MCF 10A (cell line): ENCODE measurements around the gene HOXB8. TPM values are rescaled to one million over a fixed set of nuclear protein-coding genes. Genes with fewer than 3 reads are reported as not detected.

Experiments used
- BruUV-seq: library from RNA; stranded (reverse); fragments of 400-500 nt; replicated peaks from 2 replicates; lab custom pipeline; 2021; lab: Mats Ljungman, UMichigan
- CTCF ChIA-PET: fragments of 300-600 bp; sonication (Branson Sonifier 250); formaldehyde crosslinking; extraction: SDS; loops from one replicate; lab custom pipeline; 2021; ENCODE audit warnings: antibody characterized with exemption, inconsistent platforms; lab: Yijun Ruan, JAX
- POLR2A ChIA-PET: fragments of 300-600, 350-650 bp; sonication (Branson Sonifier 250); formaldehyde crosslinking; extraction: SDS; loops from one replicate; lab custom pipeline; 2020; ENCODE audit warnings: antibody characterized with exemption, inconsistent platforms; lab: Yijun Ruan, JAX
- DNase-seq: peaks from one replicate; pipeline ENCODE4 v3.0.0-alpha.2; 2018; ENCODE audit not compliant: unreplicated experiment
- H3K27ac Mint-ChIP-seq: one replicate; pipeline ENCODE4 v1.8.0; 2022; ENCODE audit warnings: mild to moderate bottlenecking, low read depth, mixed read lengths; ENCODE audit not compliant: unreplicated experiment
- H3K27me3 Mint-ChIP-seq: one replicate; pipeline ENCODE4 v1.8.0; 2022; ENCODE audit warnings: mixed read lengths; ENCODE audit not compliant: insufficient read depth, unreplicated experiment
- H3K36me3 Mint-ChIP-seq: one replicate; pipeline ENCODE4 v1.8.0; 2022; ENCODE audit warnings: mild to moderate bottlenecking, moderate library complexity, mixed read lengths; ENCODE audit not compliant: insufficient read depth, unreplicated experiment
- H3K4me1 Mint-ChIP-seq: one replicate; pipeline ENCODE4 v1.8.0; 2022; ENCODE audit warnings: mixed read lengths; ENCODE audit not compliant: insufficient read depth, unreplicated experiment
- H3K4me3 Mint-ChIP-seq: one replicate; pipeline ENCODE4 v1.8.0; 2022; ENCODE audit warnings: mild to moderate bottlenecking, moderate library complexity, mixed read lengths; ENCODE audit not compliant: unreplicated experiment
- H3K9me3 Mint-ChIP-seq: one replicate; pipeline ENCODE4 v1.8.0; 2022; ENCODE audit warnings: mixed read lengths; ENCODE audit not compliant: unreplicated experiment
- intact Hi-C: fragments of 100-400 bp; cut with micrococcal nuclease; formaldehyde crosslinking; loops from 2 replicates; pipeline ENCODE4 v1.14.1; 2022
- total RNA-seq: library from RNA; stranded (reverse); gene quantifications from 2 replicates; pipeline ENCODE4 v1.2.3, GENCODE V29; 2022
- TF ChIP-seq, protein P1 (sequence below): fragments of 200-600 bp; IDR thresholded peaks from one replicate; pipeline ENCODE4 v1.8.0; 2022; ENCODE audit warnings: antibody characterized with exemption, mild to moderate bottlenecking; ENCODE audit not compliant: unreplicated experiment

The HOXB8 gene
- total RNA-seq, 1 experiment from 2014 or later, result not detected

DNA sequence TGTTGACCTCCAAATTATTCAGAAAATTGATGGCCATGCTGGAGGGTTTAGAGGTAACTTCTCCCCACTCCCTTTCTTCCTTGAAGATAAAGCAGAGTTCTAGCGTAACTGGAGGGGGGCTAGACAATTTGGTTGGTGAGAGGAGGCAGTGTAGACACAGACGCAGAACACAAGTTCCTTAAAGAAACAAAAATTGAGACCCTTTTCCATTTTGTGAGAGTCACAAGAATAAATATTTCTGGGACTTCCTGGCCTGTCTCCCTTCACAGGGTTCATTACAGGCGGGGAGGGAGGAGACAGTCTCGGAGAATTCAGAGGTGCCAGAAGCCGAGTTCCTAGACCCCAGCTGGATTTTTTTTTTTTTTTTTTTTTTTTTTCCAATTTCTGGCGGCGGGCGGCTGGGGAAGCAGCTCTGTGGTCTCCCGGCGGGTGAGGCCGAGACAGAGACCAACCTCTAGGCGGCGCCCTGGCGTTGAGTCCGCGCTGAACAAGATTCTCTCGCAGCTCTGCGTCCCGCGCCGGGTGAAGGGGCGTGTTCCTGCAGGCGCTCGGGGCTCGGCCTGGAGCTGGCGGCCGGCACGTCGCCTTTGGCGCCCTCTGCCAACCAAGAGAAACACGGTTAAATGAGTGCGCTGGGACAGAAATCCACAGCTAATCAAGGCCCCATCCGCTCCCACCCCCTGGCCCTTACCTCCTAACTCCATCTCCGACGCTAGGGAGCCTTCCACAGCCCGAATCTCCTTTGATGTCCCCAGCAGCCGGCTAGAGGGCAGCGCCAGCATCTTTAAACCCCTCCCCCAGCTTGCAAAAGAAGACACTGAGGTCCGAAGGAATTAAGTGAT, 21.3 kb upstream of the HOXB8 start:
- H3K27me3 Mint-ChIP-seq, result peaks cover 90% of the 10 kb centered on the region
- no peaks in the 10 kb centered on the region for H3K9me3 Mint-ChIP-seq
- ChIA-PET CTCF (interaction anchor here (0.6 to 1.6 kb wide), 10 partner anchors 11 to 591 kb away, joined by 3 to 6 read pairs (median 3); partner anchors contain the start of gene HOXB9), POLR2A (interaction anchor here (0.7 to 1.5 kb wide), 2 partner anchors 9 to 10 kb away, joined by 3 to 5 read pairs; partner anchors contain the start of gene HOXB9)
- no peak overlapping the region for H3K27ac Mint-ChIP-seq
- no peak overlapping the region for H3K4me3 Mint-ChIP-seq
- TF ChIP-seq, protein P1, sequence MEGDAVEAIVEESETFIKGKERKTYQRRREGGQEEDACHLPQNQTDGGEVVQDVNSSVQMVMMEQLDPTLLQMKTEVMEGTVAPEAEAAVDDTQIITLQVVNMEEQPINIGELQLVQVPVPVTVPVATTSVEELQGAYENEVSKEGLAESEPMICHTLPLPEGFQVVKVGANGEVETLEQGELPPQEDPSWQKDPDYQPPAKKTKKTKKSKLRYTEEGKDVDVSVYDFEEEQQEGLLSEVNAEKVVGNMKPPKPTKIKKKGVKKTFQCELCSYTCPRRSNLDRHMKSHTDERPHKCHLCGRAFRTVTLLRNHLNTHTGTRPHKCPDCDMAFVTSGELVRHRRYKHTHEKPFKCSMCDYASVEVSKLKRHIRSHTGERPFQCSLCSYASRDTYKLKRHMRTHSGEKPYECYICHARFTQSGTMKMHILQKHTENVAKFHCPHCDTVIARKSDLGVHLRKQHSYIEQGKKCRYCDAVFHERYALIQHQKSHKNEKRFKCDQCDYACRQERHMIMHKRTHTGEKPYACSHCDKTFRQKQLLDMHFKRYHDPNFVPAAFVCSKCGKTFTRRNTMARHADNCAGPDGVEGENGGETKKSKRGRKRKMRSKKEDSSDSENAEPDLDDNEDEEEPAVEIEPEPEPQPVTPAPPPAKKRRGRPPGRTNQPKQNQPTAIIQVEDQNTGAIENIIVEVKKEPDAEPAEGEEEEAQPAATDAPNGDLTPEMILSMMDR, result peak; percentile 47
- intact Hi-C loops, result no loop called here
- no peaks in the 10 kb centered on the region for H3K36me3 Mint-ChIP-seq
- DNase-seq, result peak; percentile 49
- H3K4me1 Mint-ChIP-seq, result peaks cover 8% of the 10 kb centered on the region
- BruUV-seq, result no TSS peak

DNA sequence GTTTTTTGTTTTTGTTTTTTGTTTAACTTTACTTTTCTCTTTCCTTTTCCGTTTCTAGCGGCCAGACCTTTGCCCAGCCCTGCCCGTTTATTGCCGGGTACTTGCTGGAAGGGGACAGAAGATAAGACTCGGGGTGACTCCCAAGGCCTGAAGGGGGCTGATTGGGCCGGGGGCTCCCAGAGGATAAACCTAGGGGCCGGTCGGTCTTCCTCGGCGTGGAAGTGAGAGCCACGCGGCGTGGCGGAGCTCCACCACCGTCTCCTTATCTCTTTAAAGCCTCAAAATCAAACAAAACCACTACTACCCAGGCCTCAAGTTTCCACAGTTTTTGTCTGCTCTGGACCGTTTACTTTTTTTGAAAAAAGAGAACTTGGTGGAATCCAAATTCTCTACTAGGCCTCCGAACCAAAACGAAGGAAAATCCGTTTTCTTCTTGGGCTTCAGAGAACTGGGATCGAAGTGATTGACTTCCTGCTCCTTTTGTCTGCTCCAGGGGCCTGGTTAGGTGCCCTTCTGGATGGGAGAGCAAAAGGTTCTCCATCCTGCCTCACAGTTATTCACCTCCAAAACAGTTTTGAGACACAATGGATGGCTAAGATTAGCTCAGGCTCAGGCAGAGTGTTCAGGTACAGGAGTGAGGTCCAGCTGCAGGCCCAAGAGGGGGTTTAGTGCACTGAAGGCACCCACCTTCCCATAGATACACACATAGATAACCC, 19.6 kb upstream of the HOXB8 start:
- Mint-ChIP-seq H3K4me3 (no peak overlapping the region), H3K4me1 (peaks cover 8% of the 10 kb centered on the region), H3K36me3 (no peaks in the 10 kb centered on the region), H3K9me3 (no peaks in the 10 kb centered on the region), H3K27ac (no peak overlapping the region), H3K27me3 (peaks cover 90% of the 10 kb centered on the region)
- CTCF ChIA-PET, result interaction anchor here (0.6 to 0.7 kb wide), 3 partner anchors 27 to 451 kb away, joined by 3 read pairs; no protein-coding TSS in a partner anchor
- POLR2A ChIA-PET, result interaction anchor here (0.7 to 1.1 kb wide), 2 partner anchors 258 to 1043 kb away, joined by 3 to 4 read pairs; partner anchors contain the start of gene ATP5MC1
- intact Hi-C loops, result no loop called here
- no peak for DNase-seq
- TF ChIP-seq, protein P1, result no peak
- no TSS peak for BruUV-seq

DNA sequence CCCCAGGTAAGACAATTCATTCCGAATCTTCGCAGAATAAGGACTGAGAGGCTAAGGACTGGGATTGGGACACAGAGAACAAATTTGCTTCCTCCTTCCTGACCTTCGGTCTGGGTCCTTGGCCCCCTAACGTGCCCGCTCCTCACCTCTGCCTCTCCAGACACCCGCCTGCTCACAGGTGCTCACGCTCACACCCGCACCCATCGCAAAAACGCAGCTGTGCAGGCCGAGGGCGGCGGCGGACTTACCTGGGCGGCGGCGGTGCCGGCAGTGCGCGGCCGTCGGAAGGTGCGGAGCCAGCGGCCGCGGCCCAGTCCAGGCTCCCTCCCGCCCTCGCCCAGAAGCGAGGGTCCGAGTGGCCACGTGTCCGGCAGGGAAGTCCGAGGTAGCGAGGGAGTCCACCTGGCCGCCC, 18.2 kb upstream of the HOXB8 start:
- Mint-ChIP-seq H3K36me3 (no peaks in the 10 kb centered on the region), H3K27ac (no peak overlapping the region), H3K4me1 (peaks cover 6% of the 10 kb centered on the region), H3K27me3 (peaks cover 92% of the 10 kb centered on the region), H3K4me3 (no peak overlapping the region), H3K9me3 (no peaks in the 10 kb centered on the region)
- no peak for DNase-seq
- CTCF ChIA-PET, result interaction anchor here (0.8 kb wide), 1 partner anchor 370 kb away, joined by 3 read pairs; no protein-coding TSS in a partner anchor
- POLR2A ChIA-PET, result no interaction called here
- TF ChIP-seq, protein P1, result no peak
- intact Hi-C loops, result no loop called here
- no TSS peak for BruUV-seq
